Measurements from ENCODE around the gene SNPH. TPM values are rescaled to one million over a fixed set of nuclear protein-coding genes. Genes with fewer than 3 reads are reported as not detected.

SNPH gene
- total RNA-seq, 1 donor from 2014 or later = 4.3 TPM

DNA sequence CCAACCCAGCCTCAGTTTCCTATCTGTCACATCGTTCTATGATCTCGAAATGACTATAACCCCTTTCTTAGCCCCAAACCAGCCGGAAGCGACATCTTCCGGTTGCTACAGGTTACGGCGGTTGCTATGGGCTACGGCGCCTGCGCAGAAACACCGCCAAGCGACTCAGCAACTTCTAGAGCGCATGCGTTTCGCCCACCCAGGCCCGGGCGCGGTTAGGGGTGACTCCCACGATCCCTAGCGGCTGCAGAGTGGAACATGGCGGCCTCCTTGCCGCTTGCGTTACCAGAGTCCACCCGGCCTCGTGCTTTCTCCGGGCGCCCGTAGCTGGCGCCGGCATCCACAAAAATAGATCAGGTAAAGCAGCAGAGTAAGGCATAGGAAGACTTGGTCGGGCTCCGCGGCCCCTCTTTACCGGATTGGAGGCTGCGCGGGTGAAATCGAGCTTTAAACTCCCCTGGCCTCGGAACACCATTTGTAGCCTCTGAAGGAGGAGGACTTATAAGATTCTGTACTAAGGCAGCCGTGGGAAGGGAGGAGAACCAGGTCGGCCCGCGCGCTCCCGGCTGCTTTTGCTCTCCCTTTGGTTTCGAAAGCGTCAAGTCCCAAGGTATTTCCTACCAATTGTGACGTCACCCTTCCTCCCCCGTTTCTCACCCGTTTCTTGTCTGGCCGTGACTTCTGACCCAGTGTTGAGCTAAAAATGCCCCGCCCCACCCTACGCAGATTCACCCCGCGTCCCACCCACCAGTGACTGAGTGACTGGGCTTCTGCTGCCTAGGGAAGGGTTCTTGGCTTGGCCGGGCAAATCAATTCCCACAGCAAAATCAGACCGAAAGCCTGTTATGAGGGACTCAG lies 59.3 kb downstream of the SNPH start:
- ATAC-seq (peak; percentile 89), DNase-seq (peak; percentile 99)
- Histone ChIP-seq H3K4me3 (peak overlapping the region; percentile 90), H3K9me3 (no peaks in the 10 kb centered on the region), H3K36me3 (no peaks in the 10 kb centered on the region), H3K27ac (peak overlapping the region; percentile 100), H3K4me1 (peaks cover 61% of the 10 kb centered on the region), H3K27me3 (no peaks in the 10 kb centered on the region)
- TF ChIP-seq, protein P1, sequence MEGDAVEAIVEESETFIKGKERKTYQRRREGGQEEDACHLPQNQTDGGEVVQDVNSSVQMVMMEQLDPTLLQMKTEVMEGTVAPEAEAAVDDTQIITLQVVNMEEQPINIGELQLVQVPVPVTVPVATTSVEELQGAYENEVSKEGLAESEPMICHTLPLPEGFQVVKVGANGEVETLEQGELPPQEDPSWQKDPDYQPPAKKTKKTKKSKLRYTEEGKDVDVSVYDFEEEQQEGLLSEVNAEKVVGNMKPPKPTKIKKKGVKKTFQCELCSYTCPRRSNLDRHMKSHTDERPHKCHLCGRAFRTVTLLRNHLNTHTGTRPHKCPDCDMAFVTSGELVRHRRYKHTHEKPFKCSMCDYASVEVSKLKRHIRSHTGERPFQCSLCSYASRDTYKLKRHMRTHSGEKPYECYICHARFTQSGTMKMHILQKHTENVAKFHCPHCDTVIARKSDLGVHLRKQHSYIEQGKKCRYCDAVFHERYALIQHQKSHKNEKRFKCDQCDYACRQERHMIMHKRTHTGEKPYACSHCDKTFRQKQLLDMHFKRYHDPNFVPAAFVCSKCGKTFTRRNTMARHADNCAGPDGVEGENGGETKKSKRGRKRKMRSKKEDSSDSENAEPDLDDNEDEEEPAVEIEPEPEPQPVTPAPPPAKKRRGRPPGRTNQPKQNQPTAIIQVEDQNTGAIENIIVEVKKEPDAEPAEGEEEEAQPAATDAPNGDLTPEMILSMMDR (IDR thresholded peaks at IDR 0.05) = peak; percentile 26
- intact Hi-C loops (cut with DNase I) = no loop called here

DNA sequence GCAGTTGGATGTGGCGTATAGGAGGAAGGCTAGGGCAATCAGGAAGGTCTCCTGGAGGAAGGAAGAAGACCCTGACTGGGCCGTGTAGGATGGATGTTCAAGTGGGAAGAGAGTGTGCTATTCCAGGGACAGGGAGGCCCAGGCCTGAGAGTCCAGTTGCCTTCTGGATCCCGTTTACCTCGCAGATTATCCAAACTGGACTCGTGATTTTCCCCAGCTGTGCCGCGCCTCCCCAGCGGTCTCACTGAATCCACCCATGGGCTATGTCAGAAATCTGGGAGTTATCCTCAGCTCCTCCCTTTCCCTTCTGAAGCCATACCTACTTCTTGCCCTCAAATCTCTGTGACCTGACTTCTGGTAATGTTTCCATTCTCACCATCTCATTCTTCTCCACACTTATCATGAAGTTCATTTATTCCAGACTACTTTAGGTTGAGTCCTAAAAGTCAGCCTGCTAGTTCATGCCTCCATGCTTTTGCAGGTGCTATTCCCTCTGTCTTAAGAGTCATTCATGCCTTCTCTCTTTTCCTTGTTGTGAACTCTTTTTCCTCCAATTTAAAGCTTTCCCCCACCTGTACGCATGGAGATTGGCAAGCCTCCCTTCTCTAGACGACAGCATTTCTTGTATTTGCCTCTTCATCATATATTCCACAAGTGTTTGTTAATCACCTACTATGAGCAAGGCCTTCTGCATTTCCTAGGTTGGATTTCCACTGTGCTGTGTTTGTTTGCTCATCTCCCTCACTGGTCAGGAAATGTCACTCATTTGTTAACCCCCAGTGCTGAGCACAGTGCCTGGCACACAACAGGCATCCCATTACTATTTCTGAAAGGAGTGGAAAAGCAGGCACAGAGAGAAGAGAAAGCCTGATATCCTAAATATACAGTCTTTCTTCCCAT lies 60.2 kb downstream of the SNPH start:
- peak overlapping the region; percentile 90 for H3K4me3 ChIP-seq
- no peaks in the 10 kb centered on the region for H3K9me3 ChIP-seq
- H3K36me3 ChIP-seq = no peaks in the 10 kb centered on the region
- H3K27me3 ChIP-seq = no peaks in the 10 kb centered on the region
- ATAC-seq = no peak
- TF ChIP-seq, protein P1 (IDR thresholded peaks at IDR 0.05) = no peak
- no peak for DNase-seq
- intact Hi-C loops (cut with DNase I) = no loop called here
- H3K4me1 ChIP-seq = peaks cover 70% of the 10 kb centered on the region
- peak overlapping the region; percentile 100 for H3K27ac ChIP-seq

DNA sequence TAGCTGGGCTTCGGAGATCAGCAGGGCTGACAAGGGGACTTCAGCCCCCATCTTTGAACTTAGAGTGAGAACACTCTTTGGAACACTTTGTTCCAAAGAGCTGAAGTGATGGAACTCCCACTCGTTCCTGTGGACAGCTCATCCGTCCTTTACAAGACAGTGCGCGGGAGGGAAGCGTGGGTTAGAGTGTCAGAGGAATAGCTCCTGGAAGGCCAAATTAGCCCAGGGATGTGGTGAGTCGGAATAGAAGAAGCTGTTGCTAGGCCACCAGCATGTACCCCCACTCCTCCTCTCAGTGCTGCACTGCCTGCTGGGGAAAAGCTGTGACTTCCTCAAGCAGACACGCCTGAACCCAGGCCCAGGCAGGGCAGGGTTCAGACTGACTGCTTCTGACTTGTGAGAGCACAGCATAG lies 61.2 kb downstream of the SNPH start:
- intact Hi-C loops (cut with DNase I) = no loop called here
- Histone ChIP-seq H3K4me1 (peaks cover 71% of the 10 kb centered on the region), H3K9me3 (no peaks in the 10 kb centered on the region), H3K27ac (peak overlapping the region; percentile 100), H3K36me3 (no peaks in the 10 kb centered on the region), H3K27me3 (no peaks in the 10 kb centered on the region), H3K4me3 (no peak overlapping the region)
- peak; percentile 64 for ATAC-seq
- TF ChIP-seq, protein P1 (IDR thresholded peaks at IDR 0.05) = no peak
- DNase-seq = peak; percentile 88

DNA sequence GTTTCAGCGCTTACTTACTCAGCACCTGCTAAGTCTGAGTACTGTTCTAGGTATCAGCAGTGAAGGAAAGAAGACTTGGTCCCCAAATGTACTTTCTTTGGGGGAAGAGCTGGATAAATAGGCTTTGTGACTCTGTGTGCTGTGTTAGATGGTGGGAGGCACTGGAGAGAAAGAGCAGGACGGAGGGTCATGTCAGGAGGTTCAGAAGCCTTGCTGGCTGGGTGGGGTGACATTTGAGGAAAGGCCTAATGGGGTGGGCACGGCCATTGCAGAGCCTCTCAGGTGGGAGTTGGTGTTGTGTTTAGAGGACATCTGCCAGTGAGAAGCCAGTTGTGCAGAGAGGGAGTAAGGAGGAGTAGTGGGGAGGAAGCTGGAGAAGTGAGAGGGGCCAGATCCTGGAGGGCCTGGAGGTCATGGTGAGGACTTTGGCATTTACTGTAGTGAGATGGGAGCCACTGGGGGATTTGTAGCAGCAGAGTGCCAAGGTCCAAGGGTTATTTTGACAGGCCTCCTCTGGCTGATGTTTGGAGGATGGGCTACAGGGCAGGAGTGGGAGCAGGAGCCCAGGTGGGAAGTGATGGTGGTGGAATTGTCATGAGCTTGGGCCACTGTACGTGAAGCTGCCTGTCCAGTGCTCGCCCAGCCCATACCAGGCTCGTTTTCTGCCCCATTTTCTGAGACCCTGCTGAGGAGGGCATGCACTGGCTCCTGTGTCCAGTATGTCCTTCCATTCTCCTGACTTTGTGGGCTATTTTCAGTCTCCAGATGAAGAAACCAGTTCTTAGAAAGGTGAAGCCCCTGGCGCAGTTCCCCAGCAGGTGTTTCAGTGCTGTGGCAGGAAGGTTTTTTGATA lies 62.0 kb downstream of the SNPH start:
- ATAC-seq = no peak
- H3K9me3 ChIP-seq = no peaks in the 10 kb centered on the region
- H3K36me3 ChIP-seq = peaks cover 4% of the 10 kb centered on the region
- DNase-seq = no peak
- TF ChIP-seq, protein P1 (IDR thresholded peaks at IDR 0.05) = no peak
- H3K4me1 ChIP-seq = peaks cover 71% of the 10 kb centered on the region
- H3K4me3 ChIP-seq = no peak overlapping the region
- H3K27me3 ChIP-seq = no peaks in the 10 kb centered on the region
- intact Hi-C loops (cut with DNase I) = no loop called here
- H3K27ac ChIP-seq = peak overlapping the region; percentile 100

DNA sequence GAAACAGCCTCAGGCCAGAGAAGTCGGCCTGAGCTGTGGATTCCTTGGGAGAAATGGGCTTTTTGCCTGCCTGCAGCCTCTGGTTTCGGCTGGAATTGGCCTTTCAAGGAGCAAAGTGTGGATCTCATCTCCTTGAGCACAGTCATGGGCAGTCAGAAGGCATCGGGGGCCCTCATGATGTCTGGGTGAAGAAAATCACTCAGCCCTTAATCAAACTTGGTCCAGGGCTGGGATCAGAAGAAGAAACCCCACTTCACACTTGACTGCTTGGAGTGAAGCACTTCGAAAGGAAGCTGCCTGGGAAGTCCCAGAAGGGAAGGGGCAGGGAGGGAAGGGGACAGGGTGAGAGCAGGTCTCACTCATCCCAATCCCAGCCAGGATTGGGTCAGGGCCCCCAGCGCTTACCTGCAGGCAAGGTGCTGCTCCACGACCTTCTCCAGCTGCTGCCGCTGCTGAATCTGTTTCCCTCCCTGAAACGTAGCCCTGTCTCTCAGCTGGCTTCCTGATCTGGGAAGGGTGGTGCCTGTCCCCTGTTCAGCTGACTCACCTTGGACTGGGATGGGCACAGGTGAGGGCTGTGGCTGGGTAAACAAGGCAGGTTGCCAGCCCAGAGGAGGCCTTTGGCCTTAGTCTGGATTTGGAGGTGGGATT lies 62.7 kb downstream of the SNPH start, which contains the start of gene SDCBP2:
Gene SDCBP2 (minus strand): TSS at position 460 of the 651 bp plus-strand sequence. CDS start 8,723 bp downstream, outside the sequence.
- Histone ChIP-seq H3K4me1 (peaks cover 65% of the 10 kb centered on the region), H3K4me3 (no peak within 1 kb of the TSS), H3K36me3 (peaks cover 5% of the 10 kb centered on the region), H3K27ac (peak within 1 kb of the TSS; percentile 100), H3K27me3 (no peaks in the 10 kb centered on the region), H3K9me3 (no peaks in the 10 kb centered on the region)
- TF ChIP-seq, protein P1 (IDR thresholded peaks at IDR 0.05) = no peak
- ATAC-seq (peak; percentile 53), DNase-seq (peak; percentile 77)
- intact Hi-C loops (cut with DNase I) = no loop called here
